ENCODE measurements around the gene HMCN2. TPM values are rescaled to one million over a fixed set of nuclear protein-coding genes. Genes with fewer than 3 reads are reported as not detected.

Gene HMCN2
- total RNA-seq, 1 donor from 2014 or later = 3.1 TPM

DNA sequence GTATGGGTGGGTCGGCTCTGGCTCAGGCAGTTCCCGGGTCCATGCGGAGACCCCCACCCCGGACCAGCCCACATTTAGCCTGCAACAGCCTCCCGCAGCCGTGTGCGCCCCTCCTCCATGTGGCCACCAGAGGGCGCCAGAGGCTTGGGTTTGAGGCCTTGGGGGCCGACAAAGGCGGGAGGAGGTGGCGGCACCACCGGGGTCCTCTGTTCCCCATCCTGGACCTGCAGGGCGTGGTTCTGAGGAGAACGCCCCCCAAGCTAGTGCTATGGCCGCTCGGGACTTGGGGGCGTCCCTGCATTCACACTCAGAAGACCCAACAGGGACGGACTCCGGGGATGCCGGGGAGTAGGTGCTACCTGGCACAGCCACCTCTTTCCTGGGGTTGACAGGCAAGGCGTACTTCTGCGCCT is 195.7 kb downstream of the HMCN2 start:
- no peak for DNase-seq (ENCODE audit: low spot score)

DNA sequence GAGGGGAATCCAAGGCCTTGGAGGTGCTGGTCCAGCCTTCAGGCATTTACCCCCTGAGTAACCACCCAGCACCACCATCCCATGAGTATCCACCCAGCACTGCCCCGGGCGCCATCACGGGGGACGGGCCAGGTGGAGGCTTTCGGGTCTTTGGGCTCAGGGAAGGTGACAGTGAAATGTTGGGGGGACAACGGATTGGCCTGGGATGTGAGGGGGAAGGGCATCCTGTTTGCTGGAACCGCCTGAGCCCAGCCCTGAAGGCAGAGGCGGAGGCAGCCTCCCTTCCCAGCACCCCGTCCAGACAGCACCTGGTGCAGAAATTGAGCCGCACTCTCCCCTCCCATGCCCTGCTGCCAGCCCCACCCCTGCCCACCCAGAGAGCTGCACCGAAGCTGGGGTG is 196.2 kb downstream of the HMCN2 start:
- DNase-seq (ENCODE audit: low spot score) = no peak

- no peak for DNase-seq (ENCODE audit: low spot score)
These were observed 197.4 kb downstream of the HMCN2 start for GRCh38 chr9:130462685-130463540.

GRCh38 chr9:130463763-130464745 is 198.5 kb downstream of the HMCN2 start:
- DNase-seq (ENCODE audit: low spot score) = no peak

- DNase-seq (ENCODE audit: low spot score) = no peak
These were observed 200.0 kb downstream of the HMCN2 start for GRCh38 chr9:130465383-130466096.

GRCh38 chr9:130466537-130467217 is 201.1 kb downstream of the HMCN2 start:
- no peak for DNase-seq (ENCODE audit: low spot score)

DNA sequence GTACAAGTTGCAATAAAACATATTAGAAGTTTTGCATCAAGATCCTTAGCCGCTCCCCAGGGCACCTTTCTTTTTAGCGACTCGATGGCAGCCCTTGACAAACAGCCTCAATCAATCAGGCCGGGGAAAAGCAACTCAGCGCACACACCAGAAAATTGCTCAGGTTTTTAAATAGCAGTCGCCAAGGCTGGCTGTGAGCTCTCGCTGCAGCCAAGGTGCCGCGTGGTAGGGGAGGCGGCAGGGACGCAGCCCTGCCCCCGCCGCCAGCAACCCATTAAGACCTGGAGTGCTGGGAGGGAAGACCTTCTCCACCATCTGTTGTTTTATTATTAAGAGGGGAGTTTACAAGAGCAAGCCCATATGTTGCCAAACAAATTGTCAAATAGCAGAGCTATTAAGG is 201.8 kb downstream of the HMCN2 start:
- DNase-seq (ENCODE audit: low spot score) = no peak

- no peak for DNase-seq (ENCODE audit: low spot score)
These were observed 203.0 kb downstream of the HMCN2 start for GRCh38 chr9:130468566-130468965.

DNA sequence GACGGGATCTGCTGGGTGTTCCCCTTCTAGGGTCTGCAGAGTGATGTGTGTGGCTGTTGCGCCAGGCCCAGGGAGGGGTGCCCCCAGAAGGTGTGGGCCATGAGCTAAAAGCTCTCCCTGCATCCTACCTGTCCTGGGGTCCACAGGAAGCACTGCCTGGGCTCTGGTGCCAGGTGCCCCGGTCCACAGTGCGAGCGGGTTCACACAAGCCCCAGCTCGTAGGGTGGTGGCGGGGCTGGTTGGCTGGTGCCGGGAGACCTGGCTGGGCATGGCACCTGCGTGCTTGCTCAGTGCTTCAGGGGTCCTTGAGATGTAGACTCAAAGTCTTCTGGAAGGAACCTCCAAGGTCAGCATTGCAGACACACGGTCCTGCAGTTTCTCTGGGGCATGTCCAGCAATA is 204.7 kb downstream of the HMCN2 start:
- DNase-seq (ENCODE audit: low spot score) = no peak

GRCh38 chr9:130470950-130471349 is 205.4 kb downstream of the HMCN2 start:
- DNase-seq (ENCODE audit: low spot score) = no peak

- no peak for DNase-seq (ENCODE audit: low spot score)
These were observed 206.0 kb downstream of the HMCN2 start for GRCh38 chr9:130471411-130472183.

GRCh38 chr9:130472184-130472705 is 206.7 kb downstream of the HMCN2 start:
- DNase-seq (ENCODE audit: low spot score) = no peak

DNA sequence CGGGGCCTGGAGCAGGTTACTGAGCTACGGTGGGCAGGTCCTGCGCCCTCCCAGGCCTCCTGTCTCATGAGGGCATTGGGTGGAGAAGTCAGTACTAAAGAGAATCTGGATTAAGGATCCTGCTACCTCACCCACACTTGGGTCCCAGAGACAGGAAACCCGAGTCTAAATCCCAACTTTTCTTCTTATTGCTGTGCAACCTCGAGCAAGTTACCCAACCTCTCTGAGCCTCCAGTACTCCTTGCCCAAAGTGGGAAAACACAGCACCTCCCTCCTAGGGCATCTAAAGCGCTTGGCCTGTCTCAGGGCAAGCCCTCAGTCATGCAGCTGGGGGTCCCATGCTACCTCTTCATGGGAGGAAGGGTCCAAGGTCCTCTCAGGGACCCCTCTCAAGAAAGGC is 207.4 kb downstream of the HMCN2 start:
- DNase-seq (ENCODE audit: low spot score) = no peak

- no peak for DNase-seq (ENCODE audit: low spot score)
These were observed 208.0 kb downstream of the HMCN2 start for GRCh38 chr9:130473566-130473965.

DNA sequence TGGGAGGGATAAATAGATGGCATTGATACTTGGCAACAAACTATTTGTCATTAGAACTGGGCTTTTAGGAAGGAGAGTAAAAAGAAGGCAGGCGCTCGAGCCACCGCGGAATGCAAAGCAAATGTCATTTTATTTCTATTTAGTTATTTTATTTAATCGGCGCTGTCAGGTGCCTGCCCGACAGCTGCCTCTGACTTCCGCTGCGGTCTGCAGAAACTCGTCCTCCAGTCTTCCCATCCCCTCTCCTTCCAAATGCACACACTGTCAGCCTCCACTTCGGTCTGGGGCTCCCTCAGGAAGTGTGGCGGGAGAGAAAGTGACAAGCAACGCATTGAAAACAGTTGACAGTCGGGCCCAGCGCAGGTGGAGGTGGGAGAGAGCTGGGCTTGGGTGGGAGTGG is 208.5 kb downstream of the HMCN2 start:
- DNase-seq (ENCODE audit: low spot score) = no peak

DNA sequence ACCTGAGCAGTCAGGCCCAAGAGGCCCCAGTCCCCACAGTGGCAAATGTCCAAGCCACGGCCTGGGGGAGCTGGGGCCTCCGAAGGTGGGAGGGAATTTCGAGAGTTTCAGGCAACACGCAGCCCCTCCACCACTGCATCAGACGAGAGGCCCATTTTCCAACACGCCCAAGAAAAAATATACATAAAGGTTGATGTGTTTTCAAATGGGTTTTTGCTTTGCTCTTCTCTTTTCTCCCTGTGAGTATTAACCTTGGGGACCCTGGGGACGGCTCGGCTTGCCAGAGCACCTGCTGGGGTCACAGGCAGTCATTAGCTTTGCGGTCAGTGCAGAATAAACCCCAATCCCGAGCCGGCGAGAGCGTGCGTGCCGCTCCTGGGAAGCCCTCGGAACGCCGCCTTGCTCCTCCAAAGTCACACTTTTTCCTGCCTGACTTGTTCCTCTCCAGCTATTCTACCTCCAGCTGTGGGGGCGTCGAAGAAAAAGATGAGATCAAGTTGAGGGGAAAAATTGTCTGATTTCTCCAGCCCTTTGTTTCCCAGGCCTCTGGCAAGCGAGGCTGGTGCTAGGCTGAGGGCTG is 210.7 kb downstream of the HMCN2 start:
- DNase-seq (ENCODE audit: low spot score) = no peak

- no peak for DNase-seq (ENCODE audit: low spot score)
These were observed 212.0 kb downstream of the HMCN2 start for GRCh38 chr9:130477564-130477963.

DNA sequence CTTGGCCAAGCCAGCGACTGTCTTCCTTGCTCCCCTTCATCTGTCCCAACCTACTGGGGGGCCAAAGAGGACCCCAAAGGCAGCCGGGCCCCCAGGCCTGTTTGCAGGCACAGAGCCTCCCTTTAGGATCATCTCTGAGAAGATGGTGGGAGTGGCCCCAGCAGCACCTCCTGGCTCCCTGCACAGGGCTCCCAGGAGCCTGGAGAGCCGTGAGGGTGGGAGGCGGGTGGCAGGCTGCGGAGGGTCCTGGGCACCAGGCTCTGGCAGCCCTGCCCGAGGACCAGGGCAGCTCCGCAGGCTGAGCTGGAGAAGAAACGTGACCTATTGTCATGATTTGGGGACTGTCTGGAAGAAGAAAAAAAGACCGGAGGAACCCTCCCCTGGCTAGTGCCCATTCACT is 212.6 kb downstream of the HMCN2 start:
- DNase-seq (ENCODE audit: low spot score) = no peak
